ENCODE results near the gene TC2N. TPM values are rescaled to one million over a fixed set of nuclear protein-coding genes. Genes with fewer than 3 reads are reported as not detected.
A peak's percentile ranks its signal among the peaks of the same experiment; 100 is the strongest.
"Not testable (repeated sequence)": the region's sequence is repeated elsewhere in the genome, so short reads cannot be mapped to it uniquely, and the experiment has no call there.

The TC2N gene
- total RNA-seq, result 104 TPM

GRCh38 chr14:91867316-91867988 lies at the start of gene TC2N:
Gene TC2N, minus strand, starts transcription at chr14:91867536. Its CDS starts 53,767 bp downstream, at chr14:91813769.
- DNase-seq (ENCODE audit: low spot score), result no peak

GRCh38 chr14:91912035-91912434 lies 44.7 kb upstream of the TC2N start:
- no peak for DNase-seq (ENCODE audit: low spot score)

- peak; percentile 38 for DNase-seq (ENCODE audit: low spot score)
These were observed 44.2 kb upstream of the TC2N start for GRCh38 chr14:91911474-91912032.

GRCh38 chr14:91910196-91910595 lies 42.9 kb upstream of the TC2N start:
- no peak for DNase-seq (ENCODE audit: low spot score)

GRCh38 chr14:91906374-91906773 lies 39.0 kb upstream of the TC2N start:
- DNase-seq (ENCODE audit: low spot score), result no peak

GRCh38 chr14:91904956-91905645 lies 37.8 kb upstream of the TC2N start:
- DNase-seq (ENCODE audit: low spot score), result no peak

- DNase-seq (ENCODE audit: low spot score), result no peak
These were observed 37.1 kb upstream of the TC2N start for GRCh38 chr14:91904483-91904882.

GRCh38 chr14:91903070-91903469 lies 35.7 kb upstream of the TC2N start:
- DNase-seq (ENCODE audit: low spot score), result no peak

- DNase-seq (ENCODE audit: low spot score), result no peak
These were observed 35.0 kb upstream of the TC2N start for GRCh38 chr14:91902336-91902735.

GRCh38 chr14:91901449-91902226 lies 34.3 kb upstream of the TC2N start:
- DNase-seq (ENCODE audit: low spot score), result peak; percentile 63

- DNase-seq (ENCODE audit: low spot score), result no peak
These were observed 32.5 kb upstream of the TC2N start for GRCh38 chr14:91899806-91900205.

GRCh38 chr14:91899213-91899612 lies 31.9 kb upstream of the TC2N start:
- DNase-seq (ENCODE audit: low spot score), result peak; percentile 71

- no peak for DNase-seq (ENCODE audit: low spot score)
These were observed 31.0 kb upstream of the TC2N start for GRCh38 chr14:91898372-91898771.

- DNase-seq (ENCODE audit: low spot score), result not testable (repeated sequence)
These were observed 30.4 kb upstream of the TC2N start for GRCh38 chr14:91897716-91898115.

- DNase-seq (ENCODE audit: low spot score), result peak; percentile 59
These were observed 29.9 kb upstream of the TC2N start for GRCh38 chr14:91897106-91897701.

- no peak for DNase-seq (ENCODE audit: low spot score)
These were observed 29.1 kb upstream of the TC2N start for GRCh38 chr14:91896419-91896818.

- DNase-seq (ENCODE audit: low spot score), result no peak
These were observed 26.3 kb upstream of the TC2N start for GRCh38 chr14:91893669-91894068.

GRCh38 chr14:91893007-91893406 lies 25.7 kb upstream of the TC2N start:
- DNase-seq (ENCODE audit: low spot score), result no peak

GRCh38 chr14:91891721-91892220 lies 24.4 kb upstream of the TC2N start:
- no peak for DNase-seq (ENCODE audit: low spot score)

GRCh38 chr14:91891101-91891500 lies 23.8 kb upstream of the TC2N start:
- no peak for DNase-seq (ENCODE audit: low spot score)

- no peak for DNase-seq (ENCODE audit: low spot score)
These were observed 23.0 kb upstream of the TC2N start for GRCh38 chr14:91890291-91890749.

Measured in mucosa of gallbladder (tissue), 1 donor.